NCI-H226 (cell line): ENCODE results near the gene CACNA2D4.

Source experiments
- DNase-seq: peaks from one replicate; pipeline ENCODE4 v3.0.0-alpha.2; 2015

Gene CACNA2D4

GRCh38 chr12:1842905-1843640 lies 75.4 kb downstream of the CACNA2D4 start:
- no peak for DNase-seq

GRCh38 chr12:1842183-1842904 lies 76.1 kb downstream of the CACNA2D4 start:
- no peak for DNase-seq

GRCh38 chr12:1841586-1842182 lies 76.8 kb downstream of the CACNA2D4 start:
- DNase-seq = no peak

- no peak for DNase-seq
Observed at GRCh38 chr12:1840981-1841425, 77.4 kb downstream of the CACNA2D4 start.

- no peak for DNase-seq
Observed at GRCh38 chr12:1839956-1840951, 78.2 kb downstream of the CACNA2D4 start.

GRCh38 chr12:1839464-1839863 lies 79.0 kb downstream of the CACNA2D4 start:
- DNase-seq = no peak

GRCh38 chr12:1838994-1839365 lies 79.5 kb downstream of the CACNA2D4 start:
- DNase-seq = no peak

GRCh38 chr12:1838205-1838993 lies 80.1 kb downstream of the CACNA2D4 start:
- DNase-seq = no peak

- no peak for DNase-seq
Observed at GRCh38 chr12:1837541-1838204, 80.8 kb downstream of the CACNA2D4 start.

GRCh38 chr12:1836854-1837421 lies 81.5 kb downstream of the CACNA2D4 start:
- no peak for DNase-seq

- no peak for DNase-seq
Observed at GRCh38 chr12:1836241-1836803, 82.1 kb downstream of the CACNA2D4 start.

GRCh38 chr12:1835211-1836131 lies 83.0 kb downstream of the CACNA2D4 start:
- DNase-seq = no peak

GRCh38 chr12:1834186-1834925 lies 84.1 kb downstream of the CACNA2D4 start:
- DNase-seq = no peak

- DNase-seq = no peak
Observed at GRCh38 chr12:1833596-1834028, 84.8 kb downstream of the CACNA2D4 start.

- no peak for DNase-seq
Observed at GRCh38 chr12:1832801-1833595, 85.5 kb downstream of the CACNA2D4 start.

GRCh38 chr12:1830981-1831963 lies 87.2 kb downstream of the CACNA2D4 start:
- no peak for DNase-seq
